ENCODE results near the gene PIANP.

PIANP gene

DNA sequence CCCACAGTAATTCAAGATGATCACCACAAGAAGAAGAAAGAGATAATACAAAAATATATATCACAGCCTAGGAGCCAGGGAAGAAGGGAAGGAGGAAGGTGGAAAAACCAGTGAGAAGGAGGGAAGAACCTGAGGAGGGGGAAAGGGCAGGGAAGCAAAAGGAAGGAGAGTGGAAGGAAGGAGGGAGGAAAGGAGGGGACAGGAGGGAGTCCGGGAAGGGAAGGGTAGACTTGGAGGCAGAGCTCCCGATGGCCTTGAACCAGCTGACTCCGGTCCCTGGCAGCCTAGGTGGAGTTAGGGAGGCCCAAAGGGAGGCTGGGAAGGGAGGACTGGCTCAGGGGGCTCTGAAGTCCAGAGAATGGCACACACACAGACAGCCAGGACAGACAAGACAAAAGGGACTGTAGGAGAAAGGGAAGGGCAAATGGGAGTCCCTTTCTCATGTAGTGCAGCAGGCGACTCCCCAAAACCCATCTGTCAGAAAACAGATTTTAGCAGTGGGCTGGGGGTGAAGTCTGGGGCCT, 6.7 kb downstream of the PIANP start:
- no peak for TF ChIP-seq GATA3 (IDR thresholded peaks at IDR 0.05; ENCODE audit: low read depth, low read length)
- TF ChIP-seq GATA2 (IDR thresholded peaks at IDR 0.05; ENCODE audit: low read depth, low read length): no peak

DNA sequence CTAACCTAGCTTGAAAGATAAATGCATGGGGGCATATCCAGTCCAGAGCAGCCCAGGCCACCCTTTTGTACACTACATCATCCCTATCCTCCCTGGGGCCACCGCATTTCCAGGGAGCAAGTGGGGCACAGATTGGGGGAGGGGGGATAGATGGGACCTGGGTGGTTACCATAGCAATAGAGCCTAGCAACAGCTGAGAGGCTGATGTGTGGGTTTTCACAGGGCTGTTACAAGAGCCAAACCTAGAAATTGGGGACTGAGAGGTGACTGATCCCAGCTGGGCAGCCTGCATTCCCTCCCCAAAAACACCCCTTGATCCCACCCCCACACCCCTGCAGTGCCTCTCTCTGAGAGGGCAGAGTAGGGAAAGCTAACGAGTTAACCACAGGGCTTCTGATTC, 7.7 kb downstream of the PIANP start:
- TF ChIP-seq GATA3 (IDR thresholded peaks at IDR 0.05; ENCODE audit: low read depth, low read length) (no peak), GATA2 (IDR thresholded peaks at IDR 0.05; ENCODE audit: low read depth, low read length) (no peak)

- TF ChIP-seq GATA2 (IDR thresholded peaks at IDR 0.05; ENCODE audit: low read depth, low read length): no peak
- TF ChIP-seq GATA3 (IDR thresholded peaks at IDR 0.05; ENCODE audit: low read depth, low read length): no peak
Observed at GRCh38 chr12:6691473-6691872, 9.1 kb downstream of the PIANP start.

- TF ChIP-seq GATA2 (IDR thresholded peaks at IDR 0.05; ENCODE audit: low read depth, low read length) (peak; percentile 25; the same call in 1 of the 2 replicates), GATA3 (IDR thresholded peaks at IDR 0.05; ENCODE audit: low read depth, low read length) (no peak)
Observed at GRCh38 chr12:6688999-6689882, 11.4 kb downstream of the PIANP start, which contains the start of gene ZNF384. ZNF384 (minus strand) TSS chr12:6689375; CDS start chr12:6679520, 9,855 bp downstream.

GRCh38 chr12:6688543-6688998, 12.0 kb downstream of the PIANP start:
- TF ChIP-seq GATA3 (IDR thresholded peaks at IDR 0.05; ENCODE audit: low read depth, low read length): no peak
- no peak for TF ChIP-seq GATA2 (IDR thresholded peaks at IDR 0.05; ENCODE audit: low read depth, low read length)

- TF ChIP-seq GATA3 (IDR thresholded peaks at IDR 0.05; ENCODE audit: low read depth, low read length) (no peak), GATA2 (IDR thresholded peaks at IDR 0.05; ENCODE audit: low read depth, low read length) (no peak)
Observed at GRCh38 chr12:6685814-6686213, 14.8 kb downstream of the PIANP start.

- TF ChIP-seq GATA2 (IDR thresholded peaks at IDR 0.05; ENCODE audit: low read depth, low read length) (no peak), GATA3 (IDR thresholded peaks at IDR 0.05; ENCODE audit: low read depth, low read length) (no peak)
Observed at GRCh38 chr12:6684609-6685008, 16.0 kb downstream of the PIANP start.

GRCh38 chr12:6676962-6677361, 23.7 kb downstream of the PIANP start:
- TF ChIP-seq GATA2 (IDR thresholded peaks at IDR 0.05; ENCODE audit: low read depth, low read length): no peak
- TF ChIP-seq GATA3 (IDR thresholded peaks at IDR 0.05; ENCODE audit: low read depth, low read length): no peak

GRCh38 chr12:6672143-6672542, 28.5 kb downstream of the PIANP start:
- TF ChIP-seq GATA2 (IDR thresholded peaks at IDR 0.05; ENCODE audit: low read depth, low read length) (no peak), GATA3 (IDR thresholded peaks at IDR 0.05; ENCODE audit: low read depth, low read length) (no peak)

GRCh38 chr12:6667559-6668210, 32.9 kb downstream of the PIANP start:
- TF ChIP-seq GATA3 (IDR thresholded peaks at IDR 0.05; ENCODE audit: low read depth, low read length) (no peak), GATA2 (IDR thresholded peaks at IDR 0.05; ENCODE audit: low read depth, low read length) (no peak)

- TF ChIP-seq GATA3 (IDR thresholded peaks at IDR 0.05; ENCODE audit: low read depth, low read length) (no peak), GATA2 (IDR thresholded peaks at IDR 0.05; ENCODE audit: low read depth, low read length) (no peak)
Observed at GRCh38 chr12:6666211-6666610, 34.4 kb downstream of the PIANP start.

- TF ChIP-seq GATA3 (IDR thresholded peaks at IDR 0.05; ENCODE audit: low read depth, low read length) (no peak), GATA2 (IDR thresholded peaks at IDR 0.05; ENCODE audit: low read depth, low read length) (no peak)
Observed at GRCh38 chr12:6664902-6665301, 35.7 kb downstream of the PIANP start.

- TF ChIP-seq GATA2 (IDR thresholded peaks at IDR 0.05; ENCODE audit: low read depth, low read length) (no peak), GATA3 (IDR thresholded peaks at IDR 0.05; ENCODE audit: low read depth, low read length) (no peak)
Observed at GRCh38 chr12:6662906-6663742, 37.5 kb downstream of the PIANP start, which contains the start of gene ING4. ING4 (minus strand) TSS chr12:6663119; CDS start chr12:6663101, 18 bp downstream.

- TF ChIP-seq GATA2 (IDR thresholded peaks at IDR 0.05; ENCODE audit: low read depth, low read length): no peak
Observed at GRCh38 chr12:6662602-6662905, 38.1 kb downstream of the PIANP start.
